SKM-1 treated with dmso at 0.1 percent for 144 hours (cell line): ENCODE measurements around the gene FLNC.

Experiments
- DNase-seq: peaks from one replicate; lab custom pipeline; 2025; ENCODE audit not compliant: unreplicated experiment; lab: John Stamatoyannopoulos, UW

FLNC gene

GRCh38 chr7:128800567-128800966, 29.6 kb upstream of the FLNC start:
- no peak for DNase-seq

DNA sequence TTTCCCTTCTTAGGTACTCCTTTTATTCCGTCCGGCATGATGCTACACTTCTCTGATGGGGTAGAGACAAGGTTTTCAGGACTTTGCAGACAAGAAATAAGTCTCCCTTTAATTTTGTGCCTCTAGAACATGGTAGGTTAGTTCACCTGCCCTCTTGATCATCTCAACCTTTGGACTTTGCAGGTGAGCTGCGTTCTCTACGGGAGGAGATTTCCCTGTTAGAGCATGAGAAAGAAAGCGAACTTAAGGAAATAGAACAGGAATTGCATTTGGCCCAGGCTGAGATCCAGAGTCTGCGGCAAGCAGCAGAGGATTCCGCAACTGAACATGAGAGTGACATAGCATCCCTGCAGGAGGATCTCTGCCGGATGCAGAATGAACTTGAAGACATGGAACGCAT, 29.2 kb upstream of the FLNC start:
- no peak for DNase-seq

DNA sequence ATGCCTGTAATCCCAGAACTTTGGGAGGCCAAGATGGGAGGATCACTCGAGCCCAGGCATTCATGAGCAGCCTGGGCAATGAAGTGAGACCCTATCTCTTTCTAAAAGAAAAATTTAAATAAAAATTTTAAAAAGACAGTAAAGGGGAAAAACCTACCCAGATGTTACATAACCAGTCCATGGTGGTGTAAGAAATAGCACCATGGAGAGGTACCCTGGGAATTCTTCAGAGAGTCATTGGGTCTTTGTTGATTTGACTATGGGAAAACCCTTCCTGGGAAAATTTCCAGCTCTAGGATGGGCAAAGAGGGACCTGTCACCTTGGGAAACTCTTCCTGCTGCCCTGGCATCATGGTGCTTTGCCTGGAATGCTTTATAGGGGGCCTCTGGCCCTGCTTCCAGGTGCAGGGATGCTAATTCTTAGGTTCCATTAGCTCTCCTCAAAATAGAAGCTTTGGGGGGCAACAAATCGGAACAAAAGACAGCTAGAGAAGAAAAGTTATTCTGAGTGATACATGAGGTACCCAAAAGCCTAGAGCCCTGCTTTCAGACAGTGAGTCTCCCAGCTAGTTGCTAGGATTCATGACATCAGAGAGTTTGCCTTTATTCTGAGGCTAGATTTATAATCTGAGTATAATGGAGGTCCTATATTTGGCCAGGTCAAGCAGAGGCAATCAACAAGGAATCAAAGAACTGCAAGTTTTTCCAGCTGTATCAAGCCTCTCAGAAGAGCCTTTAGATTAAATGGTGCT, 28.4 kb upstream of the FLNC start:
- DNase-seq: no peak

GRCh38 chr7:128804484-128804883, 25.7 kb upstream of the FLNC start:
- no peak for DNase-seq

DNA sequence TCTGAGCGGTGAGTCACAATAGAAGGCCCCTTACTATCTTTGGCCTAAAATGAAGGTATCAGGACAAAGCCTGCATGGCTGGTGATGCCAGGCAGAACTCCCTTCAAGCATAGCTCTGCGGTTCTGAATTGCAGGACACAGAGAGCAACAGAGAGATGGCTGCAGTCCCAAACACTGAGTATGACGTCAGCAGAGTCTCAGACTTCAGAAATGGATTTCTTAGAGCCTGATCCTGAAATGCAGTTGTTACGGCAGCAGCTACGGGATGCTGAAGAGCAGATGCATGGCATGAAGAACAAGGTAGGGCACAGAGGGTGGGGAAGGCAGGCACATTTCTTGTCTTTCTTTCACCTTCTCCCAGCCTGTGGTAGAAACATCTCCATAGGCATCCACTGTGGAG, 25.0 kb upstream of the FLNC start:
- DNase-seq: no peak

DNA sequence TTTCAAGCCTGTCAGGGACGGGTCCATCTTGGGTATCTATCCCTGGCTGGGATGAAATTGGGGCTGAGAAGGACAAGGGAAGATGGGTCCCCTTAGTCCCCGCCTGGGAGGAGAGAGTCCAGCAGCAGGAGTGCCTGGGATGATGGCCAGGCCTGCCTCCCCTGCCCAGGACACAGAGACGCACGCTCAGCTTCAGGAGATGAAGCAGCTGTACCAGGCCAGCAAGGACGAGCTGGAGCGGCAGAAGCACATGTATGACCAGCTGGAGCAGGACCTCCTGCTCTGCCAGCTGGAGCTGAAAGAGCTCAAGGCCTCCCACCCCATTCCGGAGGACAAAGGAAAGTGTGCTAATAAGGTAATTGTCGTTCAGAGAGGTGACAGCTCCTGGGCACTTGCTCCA, 23.0 kb upstream of the FLNC start:
- DNase-seq: no peak

- no peak for DNase-seq
Measured at GRCh38 chr7:128809363-128809762, 20.8 kb upstream of the FLNC start.

GRCh38 chr7:128810473-128810872, 19.7 kb upstream of the FLNC start:
- no peak for DNase-seq

DNA sequence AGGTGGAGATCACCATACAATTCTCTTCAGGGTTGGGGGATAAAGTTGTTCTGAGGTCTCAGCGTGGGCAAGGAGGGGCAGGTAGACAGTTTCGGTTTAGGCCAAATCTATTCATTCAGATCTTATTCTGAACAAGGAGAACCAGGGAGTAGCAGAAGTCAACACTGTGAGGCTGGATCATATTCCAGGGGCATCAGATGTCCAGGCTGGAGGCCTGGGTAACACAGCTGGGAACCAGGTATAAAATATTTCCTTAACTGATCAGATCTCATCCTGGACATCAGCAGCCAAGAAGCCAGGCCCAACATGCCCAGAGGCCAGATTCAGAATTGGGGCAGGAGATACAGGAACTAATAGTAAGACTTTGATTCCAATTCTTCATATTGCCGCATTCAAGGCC, 19.2 kb upstream of the FLNC start:
- no peak for DNase-seq

DNA sequence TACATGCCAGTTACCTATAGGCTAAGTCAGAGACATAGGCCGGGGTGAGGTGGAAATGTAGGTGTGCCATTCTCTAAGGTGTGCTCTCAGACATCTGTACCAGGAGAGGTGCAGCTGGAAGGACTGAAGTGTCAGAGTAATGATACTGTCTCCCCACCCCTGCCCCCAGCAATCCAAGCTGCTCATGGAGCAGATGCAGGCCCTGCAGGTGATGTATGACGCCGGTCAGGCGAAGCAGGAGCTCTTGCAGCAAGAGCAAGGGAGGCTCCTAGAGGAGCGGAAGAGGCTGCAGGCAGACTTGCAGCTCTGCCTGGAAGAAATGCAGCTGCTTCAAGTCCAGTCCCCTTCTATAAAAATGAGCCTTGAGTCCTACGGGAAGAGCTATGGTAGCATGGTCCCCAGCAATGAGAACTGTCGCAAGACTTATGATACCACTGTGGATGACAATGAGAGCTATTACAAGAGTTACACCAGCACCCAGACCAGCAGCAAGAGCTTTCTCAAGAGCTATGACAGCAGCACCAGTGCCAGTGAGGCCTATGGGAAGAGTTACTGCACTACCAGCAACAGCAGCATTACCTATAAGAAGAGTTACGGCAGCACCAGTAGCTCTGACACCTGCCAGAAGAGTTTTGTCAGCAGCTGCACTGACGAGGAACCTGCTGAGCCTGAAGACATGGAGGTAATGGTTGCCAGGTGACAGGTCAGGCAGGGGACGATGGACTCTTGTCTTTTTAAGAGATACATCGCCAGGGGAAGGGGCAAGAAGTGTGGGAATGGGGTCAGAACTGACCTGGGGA, 18.4 kb upstream of the FLNC start:
- DNase-seq: no peak

DNA sequence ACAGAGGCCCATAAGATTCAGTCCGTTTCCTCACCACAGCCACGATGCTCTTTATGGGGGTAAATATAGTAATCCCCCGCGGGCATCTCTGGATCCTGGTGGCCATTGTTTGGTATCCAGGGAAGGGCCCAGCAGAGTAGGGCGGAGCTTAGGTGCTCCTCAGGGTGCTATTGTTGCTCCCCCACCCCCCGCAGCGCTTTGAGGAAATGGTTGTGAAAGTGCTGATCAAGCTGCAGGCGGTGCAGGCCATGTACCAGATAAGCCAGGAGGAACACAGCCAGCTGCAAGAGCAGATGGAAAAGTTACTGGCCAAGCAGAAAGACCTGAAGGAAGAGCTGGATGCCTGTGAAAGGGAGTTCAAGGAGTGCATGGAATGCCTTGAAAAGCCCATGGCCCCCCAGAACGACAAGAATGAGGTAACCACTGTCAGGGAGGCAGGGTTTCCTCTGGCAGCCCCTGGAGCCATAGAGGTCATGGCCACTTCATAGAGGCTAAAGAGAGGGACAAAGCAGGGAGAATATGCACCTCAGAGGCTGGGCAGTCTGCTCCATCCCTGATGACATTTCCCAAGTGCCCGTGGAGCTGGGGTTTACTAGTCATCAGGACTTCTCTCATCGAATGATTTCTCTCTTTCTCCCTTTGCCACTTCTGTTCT, 17.6 kb upstream of the FLNC start:
- peak; percentile 57 for DNase-seq

DNA sequence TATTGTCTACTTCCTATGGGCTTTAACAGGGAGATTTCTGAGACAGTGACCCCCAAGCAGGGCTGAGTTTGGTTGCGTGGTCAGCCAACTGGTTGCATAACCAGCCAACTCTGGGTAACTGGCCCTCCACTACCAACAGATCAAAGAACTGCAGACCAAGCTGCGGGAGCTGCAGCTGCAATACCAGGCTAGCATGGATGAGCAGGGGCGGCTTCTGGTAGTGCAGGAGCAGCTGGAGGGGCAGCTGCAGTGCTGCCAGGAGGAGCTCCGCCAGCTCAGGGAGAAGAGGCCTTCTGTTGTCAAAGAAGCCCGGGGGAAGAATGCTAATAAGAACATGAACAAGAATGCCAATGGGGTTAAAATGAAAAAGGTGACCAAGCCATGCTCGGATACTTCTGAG, 15.7 kb upstream of the FLNC start:
- no peak for DNase-seq

GRCh38 chr7:128815289-128815942, 14.8 kb upstream of the FLNC start:
- no peak for DNase-seq

- DNase-seq: no peak
Measured at GRCh38 chr7:128818694-128819093, 11.5 kb upstream of the FLNC start.

- no peak for DNase-seq
Measured at GRCh38 chr7:128821724-128822123, 8.5 kb upstream of the FLNC start.

DNA sequence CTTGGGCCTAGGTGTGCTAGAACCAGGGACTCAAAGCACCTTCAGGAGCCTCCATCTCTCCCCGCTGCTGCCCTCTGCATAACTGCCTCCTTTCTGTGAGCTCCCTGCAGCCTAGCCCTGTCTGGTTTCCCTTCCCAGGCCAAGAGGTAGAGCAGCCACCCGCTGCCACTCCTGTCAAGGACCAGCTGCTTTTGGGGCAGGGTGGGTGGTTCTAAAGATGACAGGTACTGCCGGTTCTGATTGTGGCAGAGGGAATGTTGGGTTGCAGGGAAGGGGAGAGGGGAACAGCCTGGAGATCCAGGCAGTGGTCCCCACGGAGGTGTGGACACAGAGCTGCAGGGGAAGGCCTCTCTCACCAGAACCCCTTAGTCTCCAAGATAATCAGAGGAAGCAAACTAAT, 3.7 kb upstream of the FLNC start:
- no peak for DNase-seq

GRCh38 chr7:128826916-128827247, 3.3 kb upstream of the FLNC start:
- no peak for DNase-seq

DNA sequence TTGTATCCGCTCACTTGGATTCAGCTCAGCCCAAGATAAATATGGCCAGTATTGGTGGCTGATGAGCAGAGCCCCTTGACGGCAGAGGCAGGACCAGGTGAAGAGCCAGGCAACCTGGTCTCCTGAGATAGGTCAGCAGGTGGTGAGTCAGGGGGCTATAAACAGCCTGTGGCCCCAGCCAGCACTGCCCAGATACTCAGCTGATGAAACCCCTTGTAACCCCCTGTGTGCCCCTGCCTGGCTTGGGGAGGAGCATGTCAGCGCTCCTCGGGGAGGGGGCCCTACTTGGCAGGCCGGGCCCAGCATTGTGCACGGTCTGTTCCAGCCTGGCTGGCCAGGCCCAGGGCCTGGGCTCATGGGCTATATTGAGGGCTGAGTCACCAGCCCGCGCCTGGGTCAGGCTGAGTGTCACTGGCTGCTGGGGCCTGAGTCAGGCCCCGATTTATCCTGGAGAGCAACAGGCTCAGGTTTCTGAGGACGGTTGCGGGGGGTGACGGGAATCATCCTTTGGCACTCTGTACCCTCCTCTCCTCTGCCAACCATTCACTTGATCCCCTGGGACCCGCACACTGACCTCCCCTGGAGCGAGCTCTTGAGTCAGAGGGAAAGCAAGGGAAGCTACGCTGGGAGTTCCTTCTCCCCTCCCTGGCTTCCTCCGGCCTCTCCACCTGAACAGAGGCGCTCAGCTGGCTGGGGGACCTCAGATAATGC, 2.8 kb upstream of the FLNC start:
- DNase-seq: no peak

GRCh38 chr7:128827971-128828711, 2.1 kb upstream of the FLNC start:
- no peak for DNase-seq

DNA sequence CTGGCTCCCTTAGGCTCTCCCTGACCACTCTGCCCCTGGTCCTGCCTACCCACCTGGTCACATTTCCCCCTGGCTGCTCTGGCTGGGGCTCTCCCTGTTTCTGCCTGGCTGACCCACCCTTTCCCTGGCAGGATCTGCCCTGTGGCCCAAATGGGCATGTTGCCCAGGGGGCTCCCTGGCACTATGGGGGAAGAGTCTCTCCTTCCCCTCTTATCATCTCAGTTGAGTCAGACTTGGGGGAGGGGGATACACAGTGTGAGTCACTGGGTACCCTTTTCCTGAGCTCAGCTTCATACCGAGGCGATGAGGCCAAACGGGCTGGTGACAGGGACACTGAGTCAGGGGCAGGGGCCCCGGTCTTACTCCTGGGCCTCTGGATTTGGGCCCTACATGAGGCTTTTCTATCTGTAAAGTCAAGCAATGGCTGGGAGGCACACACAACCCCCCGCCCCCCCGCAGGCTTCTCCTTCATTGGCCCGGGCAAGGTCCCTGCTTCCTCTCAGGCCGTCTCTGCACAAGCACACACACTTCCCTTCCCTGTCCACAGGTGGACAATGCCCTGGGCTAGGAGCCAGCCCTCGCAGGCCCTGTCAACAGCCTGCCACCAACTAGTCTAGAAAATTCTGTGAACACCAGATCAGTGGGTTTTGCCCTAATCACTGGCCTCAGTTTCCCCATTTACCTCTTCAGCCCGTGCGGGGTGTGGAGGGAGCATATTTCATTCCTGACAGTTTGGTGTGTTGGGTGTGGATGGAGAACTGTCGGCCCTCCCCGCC, 627 bp upstream of the FLNC start:
- DNase-seq: no peak
